ENCODE data around the gene MAP3K21. TPM values are rescaled to one million over a fixed set of nuclear protein-coding genes. Genes with fewer than 3 reads are reported as not detected.

Gene MAP3K21
- polyA plus RNA-seq, 1 donor (not counting 4 experiments of a cell fraction or from before 2014, with no cell fraction given) = 6.4 TPM

DNA sequence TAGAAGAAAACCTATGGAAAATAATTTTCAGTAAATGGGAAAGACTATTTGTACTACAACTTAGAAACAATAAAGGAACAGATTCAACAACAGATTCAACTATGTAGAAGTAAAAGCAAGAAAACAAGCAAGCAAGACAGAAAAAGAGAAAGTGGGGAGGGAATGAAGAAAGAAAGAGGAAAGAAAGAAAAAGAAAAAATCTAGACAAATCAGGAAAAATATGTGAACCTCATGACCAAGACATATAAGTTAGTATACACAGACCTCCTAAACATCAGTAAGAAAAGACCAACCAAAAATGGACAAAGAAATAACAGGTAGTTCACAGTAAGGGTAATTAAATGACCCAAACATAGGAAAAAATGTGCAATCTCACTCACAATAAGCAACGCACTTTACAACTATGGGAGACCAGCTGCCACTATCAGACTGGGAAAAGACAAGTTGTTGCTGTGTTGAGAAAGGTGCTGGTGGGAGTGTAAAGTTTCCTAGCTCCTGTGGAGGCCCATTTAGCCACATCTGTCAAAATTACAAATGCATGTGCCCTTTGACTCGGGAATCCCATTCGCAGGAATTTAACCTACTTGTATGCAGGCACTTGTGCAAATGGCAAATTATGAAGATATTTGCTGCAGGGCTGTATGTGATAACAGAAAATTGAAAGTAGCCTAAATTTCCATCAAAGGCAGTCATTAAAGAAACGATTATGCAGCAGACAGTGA, 13.9 kb upstream of the MAP3K21 start:
- TF ChIP-seq, protein P1, sequence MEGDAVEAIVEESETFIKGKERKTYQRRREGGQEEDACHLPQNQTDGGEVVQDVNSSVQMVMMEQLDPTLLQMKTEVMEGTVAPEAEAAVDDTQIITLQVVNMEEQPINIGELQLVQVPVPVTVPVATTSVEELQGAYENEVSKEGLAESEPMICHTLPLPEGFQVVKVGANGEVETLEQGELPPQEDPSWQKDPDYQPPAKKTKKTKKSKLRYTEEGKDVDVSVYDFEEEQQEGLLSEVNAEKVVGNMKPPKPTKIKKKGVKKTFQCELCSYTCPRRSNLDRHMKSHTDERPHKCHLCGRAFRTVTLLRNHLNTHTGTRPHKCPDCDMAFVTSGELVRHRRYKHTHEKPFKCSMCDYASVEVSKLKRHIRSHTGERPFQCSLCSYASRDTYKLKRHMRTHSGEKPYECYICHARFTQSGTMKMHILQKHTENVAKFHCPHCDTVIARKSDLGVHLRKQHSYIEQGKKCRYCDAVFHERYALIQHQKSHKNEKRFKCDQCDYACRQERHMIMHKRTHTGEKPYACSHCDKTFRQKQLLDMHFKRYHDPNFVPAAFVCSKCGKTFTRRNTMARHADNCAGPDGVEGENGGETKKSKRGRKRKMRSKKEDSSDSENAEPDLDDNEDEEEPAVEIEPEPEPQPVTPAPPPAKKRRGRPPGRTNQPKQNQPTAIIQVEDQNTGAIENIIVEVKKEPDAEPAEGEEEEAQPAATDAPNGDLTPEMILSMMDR (optimal IDR thresholded peaks at IDR 0.05 in 1 of 3, IDR thresholded peaks at IDR 0.05 in 1 of 3, conservative IDR thresholded peaks at IDR 0.05 in 1 of 3; ENCODE audit: extremely low read depth in 1 of 3, insufficient read depth in 2 of 3, low read length in 3 of 3) = no peak
- TF ChIP-seq EZH2 (IDR thresholded peaks at IDR 0.05; ENCODE audit: low read length) = no peak

DNA sequence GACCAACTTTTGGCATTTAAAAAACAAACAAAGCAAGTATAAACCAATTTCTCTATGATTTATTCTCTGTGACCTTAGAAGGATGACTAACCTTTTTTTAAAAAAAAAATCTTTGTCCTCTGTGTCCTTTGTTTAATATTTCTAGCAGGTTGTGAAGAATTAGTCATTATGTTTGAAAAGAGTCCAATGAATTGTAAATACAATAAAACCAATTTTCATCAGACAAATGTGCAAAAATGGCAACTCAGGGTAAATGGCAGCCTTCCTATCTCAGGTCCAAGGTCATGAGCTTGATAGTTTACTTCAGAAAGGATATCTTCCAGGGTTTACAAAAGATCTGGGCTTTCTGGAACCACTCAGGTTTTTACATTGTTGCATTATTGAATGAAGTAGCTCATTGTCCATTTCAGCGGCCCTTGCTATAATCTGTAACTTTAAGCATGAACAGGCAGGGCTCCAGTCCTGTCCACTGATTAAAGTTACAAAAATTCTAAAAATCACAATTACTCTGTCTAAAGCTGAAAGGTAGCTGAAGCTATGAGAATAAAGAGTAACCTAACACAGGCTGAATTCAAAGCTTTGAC, 11.7 kb upstream of the MAP3K21 start:
- no peaks in the 10 kb centered on the region for H4K20me1 ChIP-seq (ENCODE audit: control insufficient read depth, extremely low read depth, insufficient read depth, low read length)
- FAIRE-seq (no peak), DNase-seq (ENCODE audit: low read depth, low spot score) (no peak)
- no peaks in the 10 kb centered on the region for H3K4me1 ChIP-seq (ENCODE audit: control insufficient read depth, extremely low read depth, insufficient read depth, low read length)
- no peaks in the 10 kb centered on the region for H3K9me3 ChIP-seq (ENCODE audit: control insufficient read depth, low read depth, low read length)
- no peaks in the 10 kb centered on the region for H3K27me3 ChIP-seq (ENCODE audit: control insufficient read depth, extremely low read depth, insufficient read depth, low read length)
- dilution Hi-C loops (cut with MboI; ENCODE audit: extremely low pct_ligation_motif_present, low sequenced_read_pairs) = no loop called here
- no peak overlapping the region for H3K27ac ChIP-seq (ENCODE audit: control insufficient read depth, insufficient read depth, low read length)
- H3K4me3 ChIP-seq (ENCODE audit: control insufficient read depth in 2 of 3, extremely low read depth in 1 of 3, insufficient read depth in 2 of 3, low read depth in 1 of 3, low read length in 3 of 3) = no peak overlapping the region
- H3K4me2 ChIP-seq (ENCODE audit: control insufficient read depth, extremely low read depth, insufficient read depth, low read depth, low read length) = no peak overlapping the region
- TF ChIP-seq EZH2 (IDR thresholded peaks at IDR 0.05; ENCODE audit: low read length) = no peak
- TF ChIP-seq, protein P1 (optimal IDR thresholded peaks at IDR 0.05 in 1 of 3, IDR thresholded peaks at IDR 0.05 in 1 of 3, conservative IDR thresholded peaks at IDR 0.05 in 1 of 3; ENCODE audit: extremely low read depth in 1 of 3, insufficient read depth in 2 of 3, low read length in 3 of 3) = no peak
- H2AFZ ChIP-seq (ENCODE audit: control insufficient read depth, low read length) = no peak overlapping the region
- H3K79me2 ChIP-seq (ENCODE audit: control insufficient read depth, insufficient read depth, low read length) = no peaks in the 10 kb centered on the region
- H3K36me3 ChIP-seq (ENCODE audit: control insufficient read depth in 2 of 2, extremely low read depth in 1 of 2, insufficient read depth in 2 of 2, low read length in 2 of 2) = no peaks in the 10 kb centered on the region
- no peak overlapping the region for H3K9ac ChIP-seq (ENCODE audit: control insufficient read depth, extremely low read depth, insufficient read depth, low read length)
- no peaks in the 10 kb centered on the region for H3K9me1 ChIP-seq (ENCODE audit: control insufficient read depth, extremely low read depth, insufficient read depth, low read length)

More for the DNA sequence above, 13.9 kb upstream of the MAP3K21 start:
- no peaks in the 10 kb centered on the region for H3K9me1 ChIP-seq (ENCODE audit: control insufficient read depth, extremely low read depth, insufficient read depth, low read length)
- FAIRE-seq (no peak), DNase-seq (ENCODE audit: low read depth, low spot score) (no peak)
- no peak overlapping the region for H3K27ac ChIP-seq (ENCODE audit: control insufficient read depth, insufficient read depth, low read length)
- H3K4me3 ChIP-seq (ENCODE audit: control insufficient read depth in 2 of 3, extremely low read depth in 1 of 3, insufficient read depth in 2 of 3, low read depth in 1 of 3, low read length in 3 of 3) = no peak overlapping the region
- H3K79me2 ChIP-seq (ENCODE audit: control insufficient read depth, insufficient read depth, low read length) = no peaks in the 10 kb centered on the region
- no peaks in the 10 kb centered on the region for H3K4me1 ChIP-seq (ENCODE audit: control insufficient read depth, extremely low read depth, insufficient read depth, low read length)
- H3K36me3 ChIP-seq (ENCODE audit: control insufficient read depth in 2 of 2, extremely low read depth in 1 of 2, insufficient read depth in 2 of 2, low read length in 2 of 2) = no peaks in the 10 kb centered on the region
- no peaks in the 10 kb centered on the region for H4K20me1 ChIP-seq (ENCODE audit: control insufficient read depth, extremely low read depth, insufficient read depth, low read length)
- no peaks in the 10 kb centered on the region for H3K9me3 ChIP-seq (ENCODE audit: control insufficient read depth, low read depth, low read length)
- H2AFZ ChIP-seq (ENCODE audit: control insufficient read depth, low read length) = no peak overlapping the region
- dilution Hi-C loops (cut with MboI; ENCODE audit: extremely low pct_ligation_motif_present, low sequenced_read_pairs) = no loop called here
- H3K27me3 ChIP-seq (ENCODE audit: control insufficient read depth, extremely low read depth, insufficient read depth, low read length) = no peaks in the 10 kb centered on the region
- no peak overlapping the region for H3K4me2 ChIP-seq (ENCODE audit: control insufficient read depth, extremely low read depth, insufficient read depth, low read depth, low read length)
- H3K9ac ChIP-seq (ENCODE audit: control insufficient read depth, extremely low read depth, insufficient read depth, low read length) = no peak overlapping the region

All from keratinocyte (primary cell).